Measurements from ENCODE around the gene DHTKD1. TPM values are rescaled to one million over a fixed set of nuclear protein-coding genes. Genes with fewer than 3 reads are reported as not detected.

Gene DHTKD1
- total RNA-seq, 1 experiment from 2014 or later, result 53.2 TPM

Small RNAs within 50 kb of the gene (microRNA-seq; reads per million reads assigned to microRNA genes)
- gene MIR548AK (ENCODE audit: borderline microRNAs expressed), result not detected

Other genes starting within 250 kb of the DHTKD1 start
- gene PROSER2, start 245.6 kb upstream of the DHTKD1 start, total RNA-seq (2021), result 10.6 and 13.7 TPM in 2 replicates
- 34.1 and 34.6 TPM in 2 replicates for gene UPF2, start 26.1 kb upstream of the DHTKD1 start, total RNA-seq (2021)
- gene SEC61A2, start 60.7 kb downstream of the DHTKD1 start, total RNA-seq (2021), result 13.9 TPM in 2 replicates
- 109 and 117 TPM in 2 replicates for gene NUDT5, start 126.9 kb downstream of the DHTKD1 start, total RNA-seq (2021)
- gene CDC123, start 127.2 kb downstream of the DHTKD1 start, total RNA-seq (2021), result 154 and 159 TPM in 2 replicates